Globus pallidus (tissue), 1 donor: ENCODE measurements around the gene C3orf18.

ENCODE experiments used
- DNase-seq: peaks from one replicate; pipeline ENCODE4 v3.0.0-alpha.2; 2015; ENCODE audit warnings: low spot score

Gene C3orf18

DNA sequence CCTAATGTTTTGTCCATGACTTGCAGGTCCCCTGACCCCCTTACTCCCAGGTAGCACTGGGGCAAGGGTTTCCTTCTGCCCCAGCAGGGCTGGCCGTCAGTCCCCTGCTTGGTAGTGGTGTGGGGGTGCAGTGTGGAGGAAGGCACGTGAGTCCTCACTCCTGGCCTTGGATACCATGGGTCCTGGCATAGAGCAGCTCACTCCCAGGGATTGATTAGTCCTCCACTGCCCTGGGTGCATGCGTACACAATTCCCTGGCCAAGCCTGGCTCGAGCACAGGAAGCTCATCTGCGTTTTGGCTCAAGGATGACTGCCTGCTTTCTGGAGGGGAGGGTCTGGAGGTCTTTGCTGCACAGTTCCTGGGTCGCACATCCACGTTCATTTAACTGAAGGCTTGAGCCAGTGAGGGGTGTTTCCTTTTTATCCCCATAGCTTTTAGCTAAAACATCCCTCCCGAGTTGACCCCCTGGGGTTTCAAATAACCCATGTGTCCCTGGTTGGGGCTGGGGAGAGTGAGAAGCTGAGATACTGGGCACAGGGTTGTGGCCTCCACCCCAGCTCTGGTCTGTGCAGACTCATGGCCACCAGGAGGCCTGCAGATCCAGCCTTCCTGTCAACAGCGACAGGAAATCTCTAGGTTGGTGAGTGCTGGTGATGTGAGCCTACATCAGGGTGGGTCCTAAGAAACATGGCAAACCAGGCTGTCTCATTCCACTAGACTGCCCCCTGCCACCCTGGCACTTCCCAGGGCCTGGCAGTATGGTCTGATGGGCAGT is 13.3 kb upstream of the C3orf18 start:
- DNase-seq = no peak

DNA sequence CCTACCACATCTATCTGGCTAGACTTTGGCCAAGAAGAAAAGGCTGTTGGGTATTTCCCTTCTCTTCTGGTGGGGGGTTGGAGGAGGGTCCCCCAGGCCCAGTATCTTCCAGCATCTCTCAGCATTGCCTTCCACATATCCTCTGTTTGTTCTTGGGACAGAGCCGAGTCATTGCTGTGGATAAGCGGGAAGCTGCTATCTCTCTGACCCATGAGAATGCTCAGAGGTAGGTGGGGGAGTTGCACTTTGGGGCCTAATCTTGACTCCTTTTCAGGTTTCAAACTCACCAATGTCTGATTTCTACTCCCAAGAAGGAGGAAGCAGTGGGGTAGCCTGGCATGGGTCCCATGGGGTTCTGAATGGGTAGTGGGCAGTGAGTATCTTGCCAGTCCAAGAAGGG is 9.8 kb upstream of the C3orf18 start:
- DNase-seq = no peak

DNA sequence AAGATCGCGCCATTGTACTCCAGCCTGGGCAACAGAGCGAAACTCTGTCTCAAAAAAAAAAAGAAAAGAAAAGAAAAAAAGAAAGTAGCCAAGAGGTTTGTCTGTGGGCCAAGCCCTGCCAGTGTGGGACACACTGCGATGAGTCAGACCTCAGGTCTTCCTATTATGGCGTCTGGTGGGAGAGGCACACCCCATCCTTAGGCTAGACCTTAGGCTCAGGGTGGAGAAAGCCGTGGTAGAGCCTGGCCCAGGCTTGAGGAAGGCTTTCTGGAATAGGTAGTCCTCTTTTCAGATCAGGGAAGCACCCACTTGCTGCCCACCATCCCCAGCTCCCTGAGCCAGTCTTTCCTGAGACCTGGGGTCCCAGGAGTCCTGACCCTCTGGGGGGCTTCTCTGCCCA is 7.8 kb upstream of the C3orf18 start:
- no peak for DNase-seq

DNA sequence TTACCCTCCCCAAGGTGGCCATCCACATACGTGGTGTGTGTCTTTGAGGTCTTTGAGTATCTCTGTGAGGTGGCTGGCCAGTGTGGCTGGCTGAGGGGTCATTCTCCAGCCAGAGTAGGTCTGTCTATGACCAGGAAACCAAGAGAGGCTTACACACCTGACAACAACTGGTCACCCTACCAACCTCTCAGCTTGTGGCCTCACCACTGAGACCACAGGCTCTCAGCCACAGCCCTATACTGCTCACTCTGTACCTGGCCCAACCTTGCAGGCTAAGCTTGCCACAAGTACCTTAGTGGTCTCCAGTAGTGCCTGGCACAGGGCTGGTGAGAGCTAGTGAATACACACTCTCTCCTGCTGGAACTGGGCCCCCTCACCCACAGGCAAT is 6.9 kb upstream of the C3orf18 start:
- no peak for DNase-seq

DNA sequence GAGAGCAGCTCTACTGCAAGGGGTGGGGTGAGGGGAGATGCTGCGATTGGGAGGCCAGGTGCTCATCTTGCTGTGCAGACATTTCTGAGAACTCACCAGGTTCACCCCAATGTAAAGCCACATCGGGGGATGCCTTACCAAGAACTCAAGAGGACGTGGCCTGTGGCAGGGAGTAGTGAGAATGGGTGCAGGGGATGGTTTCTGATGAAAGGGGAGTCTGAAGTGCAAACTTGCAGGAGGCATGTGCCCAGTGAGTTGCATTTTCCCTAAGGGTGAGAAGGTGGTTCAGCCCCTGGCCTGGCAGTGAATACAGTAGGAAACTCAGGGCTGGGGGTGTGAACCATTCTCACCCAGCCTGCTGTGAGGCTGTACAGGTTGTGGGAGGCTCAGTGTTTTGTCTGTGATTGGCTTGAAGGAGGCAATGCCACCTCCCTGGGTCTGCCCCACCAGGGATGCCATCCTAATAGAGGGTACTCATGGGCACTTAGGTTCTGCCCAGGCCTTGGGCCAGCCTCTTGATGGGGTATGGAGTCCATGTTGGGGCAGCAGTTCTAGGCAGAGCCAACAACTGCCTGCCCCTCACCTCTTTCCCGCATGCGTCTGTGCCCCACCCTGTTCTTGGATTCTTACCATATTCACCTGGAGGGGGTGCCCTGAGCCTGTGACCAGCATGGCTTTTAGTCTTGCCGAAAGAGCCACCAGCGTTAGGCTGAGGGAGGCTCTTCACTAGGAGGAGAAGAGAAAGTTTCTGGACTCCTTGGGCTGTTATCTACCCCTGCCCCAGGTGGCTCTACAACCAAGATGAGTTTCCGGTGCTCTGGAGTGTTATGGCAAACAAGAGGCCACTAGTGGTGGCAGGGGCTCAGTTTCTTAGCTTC is 6.3 kb upstream of the C3orf18 start:
- DNase-seq = no peak

DNA sequence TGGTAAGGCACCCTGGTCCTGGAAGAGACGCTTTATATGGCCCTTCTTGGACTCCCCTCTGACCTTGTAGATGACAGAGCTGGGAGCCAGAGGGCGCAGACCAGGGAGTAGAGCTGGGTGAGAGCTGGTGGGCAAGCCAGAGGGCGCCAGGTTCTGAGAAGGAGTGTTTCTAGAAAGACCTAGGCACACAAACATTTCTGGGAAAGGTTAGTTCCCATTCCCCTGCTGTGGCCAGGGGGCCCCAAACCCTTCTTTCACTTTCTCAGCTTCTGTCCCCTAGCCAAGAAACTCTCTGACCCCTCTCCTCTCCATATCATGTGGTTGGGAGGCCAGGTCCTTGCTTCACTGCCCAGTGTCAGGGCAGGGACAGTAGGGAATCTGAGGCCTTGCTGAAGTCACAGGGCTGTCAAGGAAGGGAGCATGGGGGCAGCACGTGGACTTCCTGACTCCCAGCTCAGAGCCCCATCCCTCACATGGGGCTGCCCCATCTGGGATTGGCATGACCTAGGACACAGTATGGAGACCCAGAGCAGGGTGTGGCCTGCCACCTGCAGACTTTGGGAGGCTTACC is 5.3 kb upstream of the C3orf18 start:
- DNase-seq = no peak

DNA sequence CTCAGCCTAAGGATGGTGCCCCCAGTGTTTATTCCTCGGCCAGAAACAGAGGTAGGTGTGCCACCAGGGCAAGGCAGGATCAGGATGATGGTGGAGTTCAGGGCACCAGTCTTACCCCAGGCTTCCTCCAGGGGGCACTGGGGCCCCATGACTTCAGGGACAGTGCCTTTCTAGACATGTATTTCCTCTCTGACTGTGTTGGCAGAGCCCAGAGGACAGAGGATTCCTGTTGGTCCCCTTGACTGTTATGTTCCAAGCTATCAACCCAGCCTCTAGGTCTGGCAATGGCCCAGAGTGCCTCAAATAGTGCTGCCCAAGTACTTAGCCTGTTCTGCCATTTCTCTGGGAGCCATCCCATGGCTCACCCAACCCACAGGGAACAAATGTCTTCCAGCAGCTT is 4.6 kb upstream of the C3orf18 start:
- peak; percentile 54 for DNase-seq

DNA sequence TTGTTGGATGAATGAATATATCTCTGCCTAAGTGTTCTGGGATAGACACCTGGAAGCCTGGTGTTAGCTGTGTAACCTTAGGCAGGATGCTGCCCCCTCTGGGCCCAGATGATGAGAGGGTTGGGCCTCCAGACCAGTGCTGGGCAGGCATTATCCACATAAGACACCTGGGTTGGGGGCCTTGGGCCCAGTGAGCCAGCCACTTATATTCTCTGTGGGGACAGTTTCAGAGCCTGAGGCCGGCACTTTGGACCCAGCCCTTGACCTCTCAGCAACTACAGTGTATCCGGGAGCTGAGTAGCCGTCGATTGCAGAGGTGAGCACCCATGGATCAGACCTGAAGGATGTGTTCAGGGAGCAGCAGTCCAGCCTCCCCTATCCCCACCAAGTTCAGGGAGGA is 3.9 kb upstream of the C3orf18 start:
- no peak for DNase-seq

DNA sequence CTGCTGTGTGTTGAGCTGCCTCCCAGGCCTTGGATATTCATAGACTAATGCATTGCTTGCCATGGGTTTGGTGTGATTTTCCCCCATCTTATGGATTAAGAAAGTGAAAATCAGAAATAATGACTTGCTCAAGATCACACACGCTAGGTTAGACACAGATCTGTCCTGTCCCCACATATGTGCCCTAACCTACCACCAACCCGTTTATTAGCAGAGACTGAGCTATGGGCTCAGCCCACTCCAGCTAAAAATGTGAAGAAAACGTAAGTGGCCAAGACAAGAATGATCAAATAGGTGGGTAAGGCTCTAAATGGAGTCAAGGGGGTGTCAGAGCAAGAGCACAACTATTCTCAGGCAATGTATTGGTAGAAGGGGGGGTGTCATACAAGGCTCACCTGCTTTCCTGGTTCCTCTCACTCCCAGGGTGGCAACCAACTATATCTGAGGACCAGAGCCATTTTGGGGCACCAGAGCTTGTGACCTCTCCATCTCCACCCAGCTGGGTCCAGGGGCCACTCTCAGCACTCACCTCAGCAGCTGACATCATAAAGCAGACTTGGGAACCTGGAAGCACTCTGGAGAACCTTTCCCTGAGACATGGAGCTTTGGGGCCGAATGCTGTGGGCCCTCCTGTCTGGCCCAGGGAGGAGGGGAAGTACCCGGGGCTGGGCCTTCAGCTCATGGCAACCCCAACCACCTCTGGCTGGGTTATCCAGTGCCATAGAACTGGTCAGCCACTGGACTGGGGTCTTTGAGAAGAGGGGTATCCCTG is 3.1 kb upstream of the C3orf18 start:
- DNase-seq = no peak

DNA sequence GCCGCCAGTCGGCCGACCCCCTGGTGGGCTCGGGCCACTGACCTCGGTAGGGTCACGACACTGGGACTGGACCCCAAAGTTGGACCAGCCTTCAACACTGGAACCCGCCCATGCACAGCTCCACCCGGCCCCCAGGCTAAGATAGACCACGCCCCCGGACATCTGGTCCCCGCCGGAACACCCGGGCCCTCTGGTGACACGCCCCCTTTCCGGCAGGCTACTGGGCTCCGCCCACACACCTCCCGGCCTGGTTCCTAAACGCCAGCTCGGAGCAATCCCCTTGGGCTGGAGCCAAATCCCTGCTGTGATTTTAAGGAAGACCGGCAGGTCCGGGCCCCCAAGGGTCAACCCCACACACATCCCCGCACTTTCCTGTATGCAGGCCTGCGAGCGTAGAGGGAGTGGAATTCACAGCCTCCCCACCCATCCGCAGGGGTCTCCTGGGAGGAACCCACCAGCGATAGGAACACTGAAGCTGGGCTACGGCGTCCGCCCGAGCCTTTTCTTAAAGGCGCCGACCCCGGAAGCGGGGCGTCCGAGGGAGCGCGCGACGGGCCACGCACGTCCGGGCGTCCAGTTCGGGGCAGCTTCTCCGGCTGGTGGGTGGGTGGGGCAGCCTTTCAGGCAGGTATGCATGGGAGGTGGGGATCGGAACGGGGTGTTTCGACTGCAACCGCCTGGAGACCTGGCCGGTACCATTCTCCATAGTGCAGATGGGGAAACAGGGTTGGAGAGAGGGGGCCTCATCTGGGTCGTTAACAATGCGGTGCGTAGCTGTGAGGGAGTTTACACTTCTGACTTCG is 1.6 kb upstream of the C3orf18 start, which contains the start of gene HEMK1:
TSS of gene HEMK1 (plus strand) at position 576 of the 803 bp plus-strand sequence. CDS start 1,583 bp downstream, outside the sequence.
- peak; percentile 96 for DNase-seq

DNA sequence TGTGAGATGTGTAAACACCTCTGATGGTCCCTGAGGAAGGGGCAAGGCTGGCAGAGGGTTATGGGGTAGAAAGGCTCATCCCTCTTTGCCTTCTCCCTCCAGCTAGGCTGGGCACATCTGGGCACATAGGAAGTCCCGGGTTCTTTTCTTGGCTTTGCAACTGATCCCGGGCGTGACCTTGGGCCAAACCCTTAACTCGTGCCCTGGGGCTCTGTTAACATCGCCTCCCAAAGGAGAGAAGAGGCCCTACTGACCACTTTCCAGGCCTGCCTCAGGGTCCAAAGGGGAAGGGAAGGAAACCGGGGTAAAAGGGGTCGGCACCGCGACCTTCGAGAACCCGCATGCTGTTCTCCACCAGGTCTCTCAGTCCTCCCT is 549 bp downstream of the C3orf18 start:
- no peak for DNase-seq

DNA sequence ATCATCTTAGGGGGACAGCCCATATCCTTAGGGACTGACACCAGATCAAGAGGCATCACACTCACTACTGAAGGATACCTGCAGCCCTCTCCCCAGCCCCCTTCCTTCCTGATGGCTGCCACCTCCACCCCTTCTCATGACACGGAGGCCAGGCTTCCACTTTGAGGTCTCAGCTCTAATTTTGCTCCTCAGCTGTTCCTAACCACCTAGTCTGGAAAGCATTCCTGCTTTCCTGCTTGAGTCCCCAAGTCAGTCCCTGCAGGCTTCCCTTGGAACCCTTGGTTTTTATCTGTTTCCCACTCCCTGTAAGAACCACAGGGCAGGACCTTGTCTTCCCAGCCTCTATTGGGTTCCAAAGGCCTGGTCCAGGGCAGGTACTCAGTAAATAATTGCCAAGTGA is 3.2 kb downstream of the C3orf18 start:
- no peak for DNase-seq

DNA sequence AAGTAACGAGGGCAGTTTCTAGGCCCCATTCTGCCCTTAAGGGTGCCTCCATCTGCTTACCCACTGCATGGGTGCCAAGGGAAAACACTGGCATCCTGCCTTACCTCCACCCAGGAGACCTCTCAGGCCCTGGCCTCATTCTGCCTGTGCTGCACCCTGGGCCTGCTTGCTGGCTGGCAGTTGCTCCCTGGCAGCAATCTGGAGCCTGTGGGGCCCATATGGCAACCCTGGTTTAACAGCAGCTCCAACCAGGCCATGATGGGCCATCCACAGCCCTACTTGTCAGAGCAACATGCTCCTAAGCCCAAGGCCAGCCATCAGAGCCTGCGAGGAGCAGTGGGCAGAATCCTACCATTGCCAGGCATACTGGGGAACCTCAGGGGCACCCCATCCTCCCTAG is 3.7 kb downstream of the C3orf18 start:
- DNase-seq = no peak

DNA sequence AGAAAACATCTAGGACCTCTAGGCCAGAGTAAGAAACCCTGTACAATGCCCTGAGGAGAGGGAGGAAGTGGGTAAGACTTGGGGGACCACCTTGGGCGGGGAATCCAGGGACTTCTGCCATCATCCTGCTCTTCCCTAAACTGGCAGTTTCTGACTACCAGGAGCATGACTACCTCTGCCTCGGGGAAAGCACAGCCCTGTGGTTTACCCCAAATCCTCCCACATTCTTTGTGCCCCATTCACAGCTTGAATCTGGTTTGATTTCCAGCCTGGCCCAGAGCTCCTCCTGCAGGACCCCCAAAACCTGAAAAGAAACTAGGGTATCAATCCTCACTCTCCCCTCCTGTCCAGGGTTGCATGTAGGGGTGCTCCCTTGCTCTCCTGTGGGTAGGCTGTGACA is 4.7 kb downstream of the C3orf18 start:
- no peak for DNase-seq

DNA sequence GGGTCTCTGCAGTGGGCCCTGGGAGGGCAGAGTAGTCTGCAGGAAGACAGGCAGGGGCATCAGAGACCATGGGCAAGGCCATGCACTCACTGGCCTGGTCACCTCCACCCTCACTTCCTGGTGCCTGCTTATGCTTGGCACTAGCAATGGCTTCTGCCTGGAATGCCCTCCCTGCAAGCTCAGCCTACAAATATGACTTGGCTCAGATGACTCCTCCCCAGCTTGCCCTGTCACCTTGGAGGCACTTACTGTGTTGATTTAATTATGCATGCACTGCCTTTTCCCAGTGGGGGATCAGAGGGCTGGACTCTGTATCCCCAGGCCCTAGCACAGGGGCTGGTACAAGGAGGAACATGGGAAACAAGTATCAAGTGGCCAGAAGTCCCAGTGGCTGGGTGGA is 7.8 kb downstream of the C3orf18 start:
- no peak for DNase-seq

DNA sequence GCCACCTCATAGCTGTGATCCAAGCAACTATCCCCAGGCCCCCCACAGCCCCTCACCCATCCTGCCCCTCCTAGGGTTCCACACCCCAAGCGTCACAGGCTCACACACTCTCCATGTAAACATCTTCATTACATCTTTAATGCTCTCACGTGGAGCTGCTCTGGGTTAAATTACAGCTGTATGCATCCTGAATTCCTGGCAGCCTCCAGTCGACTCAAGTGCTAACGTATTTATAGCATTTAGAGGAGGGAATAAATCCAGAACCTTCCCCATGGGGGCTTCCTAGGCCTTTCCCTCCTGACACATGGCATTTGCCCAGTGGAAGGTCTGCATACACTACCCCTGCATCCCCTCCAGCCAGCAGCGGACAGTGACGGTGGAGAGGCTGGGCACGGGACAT is 9.6 kb downstream of the C3orf18 start:
- no peak for DNase-seq

DNA sequence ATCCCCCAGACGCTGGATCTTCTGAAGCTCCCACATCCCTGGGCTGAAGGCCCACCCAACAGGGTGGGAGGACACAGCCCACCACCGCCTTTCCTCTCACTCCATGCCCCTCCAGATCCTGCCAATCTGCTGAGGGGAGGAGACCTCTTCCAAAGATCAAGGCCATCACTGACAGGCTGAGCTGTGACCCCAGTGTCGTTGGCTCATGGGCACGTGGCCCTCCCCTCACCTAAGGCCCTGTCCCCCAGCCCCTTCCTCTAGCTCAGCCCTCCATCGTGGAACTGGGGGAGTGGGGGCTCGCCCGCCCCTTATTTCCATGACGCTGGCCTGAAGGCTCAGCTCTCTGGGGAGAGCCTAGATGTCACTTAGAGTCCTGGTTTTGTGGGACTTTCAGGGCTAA is 10.4 kb downstream of the C3orf18 start:
- DNase-seq = no peak

DNA sequence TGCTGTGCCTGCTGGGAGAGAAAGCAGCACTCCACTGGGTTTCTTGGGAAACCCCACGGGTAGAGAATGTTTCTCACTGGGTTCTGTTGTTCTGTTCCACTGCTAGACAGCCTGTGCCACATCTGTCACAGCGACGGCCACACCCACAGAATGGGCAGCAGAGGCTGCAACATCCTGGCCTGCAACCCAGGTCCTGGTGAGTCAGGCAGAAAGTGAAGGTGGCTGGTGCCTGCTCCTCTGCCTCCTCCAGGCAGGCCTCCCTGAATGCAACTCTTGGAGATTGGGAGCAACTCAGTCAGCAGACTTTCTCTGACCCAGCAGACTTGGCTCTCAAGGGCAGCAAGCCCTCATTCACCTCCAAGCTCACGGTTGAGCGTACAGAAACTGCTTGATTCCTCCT is 13.0 kb downstream of the C3orf18 start:
- DNase-seq = no peak

DNA sequence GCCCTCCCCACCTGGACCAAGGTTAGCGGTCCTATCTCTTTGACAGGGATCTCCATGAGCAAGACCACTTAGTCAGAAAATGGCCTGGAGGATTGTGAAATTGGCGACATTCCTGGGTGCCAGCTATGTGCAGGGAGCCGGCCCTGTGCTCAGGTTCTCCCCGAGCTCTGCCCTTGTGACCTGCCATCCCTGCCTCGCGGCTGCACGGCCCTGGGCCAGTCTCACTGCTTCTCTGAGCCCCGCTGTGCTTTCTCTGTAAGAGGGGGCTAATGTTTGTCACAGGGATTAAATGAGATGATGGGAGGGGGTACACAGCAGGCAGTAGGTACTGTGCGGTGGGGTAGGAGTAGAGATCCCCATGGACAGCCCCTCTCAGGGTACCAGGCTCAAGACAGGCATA is 14.9 kb downstream of the C3orf18 start:
- no peak for DNase-seq

DNA sequence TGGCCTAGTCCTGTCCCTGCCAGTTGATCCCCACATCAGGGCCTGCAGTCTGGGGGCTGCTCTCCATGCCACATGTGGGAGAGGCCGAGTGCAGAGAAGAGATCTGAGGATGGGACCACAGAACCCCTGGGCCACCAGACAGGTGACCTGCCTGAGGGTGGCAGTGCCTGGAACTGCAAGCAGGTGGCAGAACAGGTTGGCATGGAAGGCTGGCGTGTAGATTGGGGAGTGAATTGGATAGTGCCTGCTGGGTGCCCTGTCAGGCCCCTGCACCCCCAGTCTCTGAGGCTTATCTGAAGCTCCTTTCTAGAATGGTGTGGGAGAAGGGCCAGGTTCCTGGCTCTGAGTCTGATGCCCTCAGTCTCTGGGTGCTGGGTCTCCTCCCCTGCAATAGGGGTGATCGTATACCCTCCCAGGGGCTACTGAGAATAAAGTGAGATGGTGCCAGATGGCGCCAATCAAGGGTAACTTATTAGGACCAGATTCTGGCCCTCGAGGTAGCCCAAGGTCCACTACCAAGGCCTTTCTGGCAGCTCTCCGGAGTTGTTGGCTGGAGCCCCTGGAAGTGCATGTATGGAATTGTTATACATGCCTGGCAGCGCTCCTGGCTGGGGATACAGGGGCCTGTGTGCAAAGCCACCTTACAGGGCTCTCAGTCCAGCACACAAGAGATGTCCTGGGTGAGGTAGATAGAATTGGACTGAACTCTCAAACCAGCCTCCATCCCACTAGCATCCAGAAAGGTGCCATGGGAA is 15.7 kb downstream of the C3orf18 start:
- no peak for DNase-seq
